ENCODE measurements around the gene RABL2B.

Gene RABL2B

GRCh38 chr22:50722716-50723428, 60.6 kb downstream of the RABL2B start:
- DNase-seq (ENCODE audit: low read depth in 3 of 3), result no peak

GRCh38 chr22:50722048-50722701, 61.3 kb downstream of the RABL2B start:
- DNase-seq (ENCODE audit: low read depth in 3 of 3), result no peak

- no peak for DNase-seq (ENCODE audit: low read depth in 3 of 3)
These were observed 62.1 kb downstream of the RABL2B start for GRCh38 chr22:50721257-50721844.

GRCh38 chr22:50720301-50721256, 62.9 kb downstream of the RABL2B start:
- DNase-seq (ENCODE audit: low read depth in 3 of 3), result no peak

- DNase-seq (ENCODE audit: low read depth in 3 of 3), result no peak
These were observed 63.6 kb downstream of the RABL2B start for GRCh38 chr22:50719814-50720300.

GRCh38 chr22:50718352-50718709, 65.1 kb downstream of the RABL2B start:
- no peak for DNase-seq (ENCODE audit: low read depth in 3 of 3)

GRCh38 chr22:50717709-50718351, 65.6 kb downstream of the RABL2B start:
- no peak for DNase-seq (ENCODE audit: low read depth in 3 of 3)
